Hepatocyte (in vitro differentiated cells): ENCODE data around the gene NSUN4. TPM values are rescaled to one million over a fixed set of nuclear protein-coding genes. Genes with fewer than 3 reads are reported as not detected.

Source experiments
- DNase-seq: peaks from one replicate; pipeline ENCODE4 v3.0.0-alpha.2; 2016; ENCODE audit warnings: low spot score
- H2AFZ ChIP-seq: fragments of 200-600 bp; sonication (generic); 2 replicates; pipeline ENCODE4 v1.6.0; 2016; ENCODE audit warnings: antibody characterized with exemption, mild to moderate bottlenecking
- H3K27ac ChIP-seq: fragments of 200-600 bp; sonication (generic); 2 replicates; pipeline ENCODE4 v1.5.1; 2016; ENCODE audit warnings: mild to moderate bottlenecking
- H3K27me3 ChIP-seq: fragments of 200-600 bp; sonication (generic); 2 replicates; pipeline ENCODE4 v1.6.1; 2016
- H3K36me3 ChIP-seq: fragments of 200-600 bp; sonication (generic); replicated peaks from 2 replicates; pipeline ENCODE4 v1.5.1; 2016; ENCODE audit warnings: low read depth; ENCODE audit not compliant: insufficient read depth
- H3K4me1 ChIP-seq: fragments of 200-600 bp; sonication (generic); 2 replicates; pipeline ENCODE4 v1.5.1; 2016; ENCODE audit warnings: mild to moderate bottlenecking, moderate library complexity; ENCODE audit not compliant: insufficient read depth
- H3K4me2 ChIP-seq: fragments of 200-600 bp; sonication (generic); 2 replicates; pipeline ENCODE4 v1.6.0; 2016
- H3K4me3 ChIP-seq: fragments of 200-600 bp; sonication (generic); 2 replicates; pipeline ENCODE4 v1.5.1; 2016; ENCODE audit warnings: mild to moderate bottlenecking
- H3K79me2 ChIP-seq: fragments of 200-600 bp; sonication (generic); 2 replicates; pipeline ENCODE4 v1.6.0; 2017; ENCODE audit warnings: mild to moderate bottlenecking
- H3K9me2 ChIP-seq: fragments of 200-600 bp; sonication (generic); replicated peaks from 2 replicates; pipeline ENCODE4 v1.6.0; 2017; ENCODE audit warnings: mild to moderate bottlenecking; ENCODE audit not compliant: insufficient read depth
- H3K9me3 ChIP-seq: fragments of 200-600 bp; sonication (generic); 2 replicates; pipeline ENCODE4 v1.5.1; 2016; ENCODE audit warnings: low read depth, mild to moderate bottlenecking
- H4K20me1 ChIP-seq: fragments of 200-600 bp; sonication (generic); 2 replicates; pipeline ENCODE4 v1.6.0; 2016; ENCODE audit warnings: mild to moderate bottlenecking; ENCODE audit not compliant: insufficient read depth, poor library complexity, severe bottlenecking
- EZH2 ChIP-seq: fragments of 200-600 bp; sonication (generic); IDR thresholded peaks from 2 replicates; pipeline ENCODE4 v1.6.1; 2016; ENCODE audit warnings: antibody characterized with exemption, mild to moderate bottlenecking, borderline replicate concordance
- EZH2phosphoT487 ChIP-seq: fragments of 200-600 bp; sonication (generic); IDR thresholded peaks from one replicate; pipeline ENCODE4 v1.6.1; 2018; ENCODE audit warnings: antibody characterized with exemption, mild to moderate bottlenecking, low read depth, moderate library complexity; ENCODE audit not compliant: unreplicated experiment, severe bottlenecking
- WGBS: methylation state at CpG from one replicate; pipeline ENCODE4 v1.1.6; 2016; ENCODE audit warnings: low lambda C conversion rate; ENCODE audit errors: missing lambda C conversion rate; 5-methylcytosine and 5-hydroxymethylcytosine counted together
- polyA plus RNA-seq: library from polyadenylated mRNA; unstranded; fragments of >200 nt; fragmentation: Nextera tagmentation; extraction: Ambion mirVana; gene quantifications from 2 replicates; pipeline ENCODE4 v1.2.1, GENCODE V29; 2016
- total RNA-seq: library from RNA; depleted of rRNA; stranded (reverse); fragments of >200 nt; gene quantifications from 2 replicates; pipeline ENCODE4 v1.2.3, GENCODE V29; 2014
- TF ChIP-seq, protein P1 (sequence below): fragments of 200-600 bp; sonication (generic); IDR thresholded peaks from 2 replicates; pipeline ENCODE4 v1.5.1; 2016; ENCODE audit warnings: antibody characterized with exemption, mild to moderate bottlenecking; ENCODE audit not compliant: poor library complexity

Gene NSUN4
- total and polyA plus RNA-seq, 2 experiments from 2014 or later = 20.5 to 21.2 TPM

DNA sequence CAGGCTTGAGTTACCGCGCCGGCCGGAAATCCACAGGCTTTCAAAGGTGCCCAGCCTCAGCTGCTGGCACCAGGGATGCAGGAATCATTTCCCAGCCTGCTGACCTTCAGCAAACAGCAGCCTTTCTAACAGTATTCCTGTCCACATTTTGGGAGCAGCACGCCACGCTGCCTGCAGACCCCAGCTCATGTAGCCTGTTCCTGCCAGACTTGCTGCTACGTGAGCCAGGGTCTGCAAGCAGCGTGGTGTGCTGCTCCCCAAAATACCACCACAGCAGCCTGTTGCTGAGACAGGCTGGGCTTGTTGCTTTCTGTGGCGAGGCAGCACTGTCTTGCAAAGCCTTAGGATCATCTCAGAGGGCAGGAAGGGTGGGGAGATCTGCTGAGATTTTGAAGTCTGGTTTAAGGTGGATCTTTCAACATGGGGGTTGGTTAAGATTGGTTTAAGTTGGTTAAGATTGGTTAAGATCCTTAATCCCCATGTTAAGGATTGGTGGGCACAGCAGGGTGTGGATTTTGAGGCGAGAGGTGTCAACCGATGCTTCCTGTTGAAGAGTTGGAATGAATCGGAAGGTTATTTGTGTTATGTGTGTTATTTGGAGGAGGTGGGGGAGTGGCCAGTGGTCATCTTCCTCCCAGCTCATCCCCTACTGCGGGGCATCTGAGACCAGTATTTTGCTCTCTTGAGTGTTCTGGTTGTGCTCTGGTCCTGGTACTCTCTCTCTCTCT lies 66.4 kb downstream of the NSUN4 start:
- H3K27ac ChIP-seq = no peak overlapping the region
- no peak for TF ChIP-seq EZH2phosphoT487
- TF ChIP-seq, protein P1, sequence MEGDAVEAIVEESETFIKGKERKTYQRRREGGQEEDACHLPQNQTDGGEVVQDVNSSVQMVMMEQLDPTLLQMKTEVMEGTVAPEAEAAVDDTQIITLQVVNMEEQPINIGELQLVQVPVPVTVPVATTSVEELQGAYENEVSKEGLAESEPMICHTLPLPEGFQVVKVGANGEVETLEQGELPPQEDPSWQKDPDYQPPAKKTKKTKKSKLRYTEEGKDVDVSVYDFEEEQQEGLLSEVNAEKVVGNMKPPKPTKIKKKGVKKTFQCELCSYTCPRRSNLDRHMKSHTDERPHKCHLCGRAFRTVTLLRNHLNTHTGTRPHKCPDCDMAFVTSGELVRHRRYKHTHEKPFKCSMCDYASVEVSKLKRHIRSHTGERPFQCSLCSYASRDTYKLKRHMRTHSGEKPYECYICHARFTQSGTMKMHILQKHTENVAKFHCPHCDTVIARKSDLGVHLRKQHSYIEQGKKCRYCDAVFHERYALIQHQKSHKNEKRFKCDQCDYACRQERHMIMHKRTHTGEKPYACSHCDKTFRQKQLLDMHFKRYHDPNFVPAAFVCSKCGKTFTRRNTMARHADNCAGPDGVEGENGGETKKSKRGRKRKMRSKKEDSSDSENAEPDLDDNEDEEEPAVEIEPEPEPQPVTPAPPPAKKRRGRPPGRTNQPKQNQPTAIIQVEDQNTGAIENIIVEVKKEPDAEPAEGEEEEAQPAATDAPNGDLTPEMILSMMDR = no peak
- TF ChIP-seq EZH2 = no peak
- peak overlapping the region; percentile 38 for H2AFZ ChIP-seq
- no peak overlapping the region for H3K4me3 ChIP-seq
- 56% methylated on average over 13 of the region's 13 CpGs for WGBS
- peaks cover 6% of the 10 kb centered on the region for H3K79me2 ChIP-seq
- H3K4me1 ChIP-seq = peaks cover 6% of the 10 kb centered on the region
- H3K9me2 ChIP-seq = no peaks in the 10 kb centered on the region
- no peaks in the 10 kb centered on the region for H3K36me3 ChIP-seq
- no peaks in the 10 kb centered on the region for H4K20me1 ChIP-seq
- H3K27me3 ChIP-seq = no peaks in the 10 kb centered on the region
- H3K9me3 ChIP-seq = no peaks in the 10 kb centered on the region
- H3K4me2 ChIP-seq = peak overlapping the region; percentile 71
- no peak for DNase-seq

DNA sequence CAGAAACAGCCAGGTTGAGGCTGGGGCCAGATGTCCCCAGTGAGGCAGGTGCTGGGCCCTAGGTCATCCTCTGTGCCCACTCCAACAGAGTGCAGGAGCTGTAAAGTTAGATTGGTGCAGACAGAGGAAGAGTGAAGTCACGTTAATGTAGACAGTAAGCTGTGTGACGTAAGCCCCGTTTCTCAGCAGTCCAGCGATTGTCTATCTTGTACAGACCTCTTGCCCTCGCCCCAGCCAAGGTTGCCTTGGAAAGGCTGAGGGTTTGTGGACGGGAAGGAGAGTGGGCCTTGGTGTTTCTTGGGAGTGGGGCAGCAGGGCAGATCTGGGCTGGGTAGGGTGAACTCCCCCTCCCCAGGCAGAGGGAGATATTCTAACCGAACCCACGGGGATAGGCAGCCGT lies 67.0 kb downstream of the NSUN4 start:
- H3K9me3 ChIP-seq = no peaks in the 10 kb centered on the region
- WGBS = 92% methylated on average over 9 of the region's 9 CpGs
- no peak for DNase-seq
- no peaks in the 10 kb centered on the region for H3K36me3 ChIP-seq
- no peak overlapping the region for H2AFZ ChIP-seq
- peaks cover 3% of the 10 kb centered on the region for H3K79me2 ChIP-seq
- no peak overlapping the region for H3K27ac ChIP-seq
- H3K4me2 ChIP-seq = no peak overlapping the region
- TF ChIP-seq EZH2 (no peak), EZH2phosphoT487 (no peak)
- TF ChIP-seq, protein P1 = no peak
- no peaks in the 10 kb centered on the region for H3K9me2 ChIP-seq
- H3K27me3 ChIP-seq = no peaks in the 10 kb centered on the region
- H3K4me1 ChIP-seq = peaks cover 6% of the 10 kb centered on the region
- no peaks in the 10 kb centered on the region for H4K20me1 ChIP-seq
- no peak overlapping the region for H3K4me3 ChIP-seq

DNA sequence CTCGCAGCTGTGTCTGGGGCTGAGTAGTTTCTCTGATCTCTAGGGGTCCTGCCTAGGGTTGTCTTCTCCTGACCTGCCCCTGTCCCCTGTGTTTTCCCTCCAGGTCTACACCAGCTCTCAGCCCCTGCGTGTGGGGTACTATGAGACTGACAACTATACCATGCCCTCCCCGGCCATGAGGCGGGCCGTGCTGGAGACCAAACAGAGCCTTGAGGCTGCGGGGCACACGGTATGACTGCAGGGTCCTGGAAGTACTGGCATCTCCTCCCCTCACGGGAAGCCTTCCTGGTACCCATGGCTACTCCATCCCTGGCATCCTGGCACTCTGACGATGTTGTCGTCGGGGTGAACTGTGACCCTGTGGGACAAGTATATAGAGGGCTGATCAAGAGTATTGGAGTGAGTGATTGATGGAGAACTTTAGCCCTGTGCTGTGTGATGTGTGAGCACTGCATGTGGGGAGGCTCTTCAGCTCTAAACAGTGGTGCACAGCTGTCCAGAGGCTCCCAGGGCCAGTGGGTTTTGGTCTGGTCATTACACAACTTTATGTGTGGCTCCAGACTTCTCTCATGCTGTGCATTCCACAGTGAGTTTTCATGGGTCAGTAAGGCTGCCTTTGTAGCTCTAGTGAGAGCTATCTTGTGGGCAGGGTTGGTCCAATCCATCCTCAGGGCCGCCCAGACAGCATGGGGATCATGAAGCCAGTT lies 67.9 kb downstream of the NSUN4 start:
- H3K4me1 ChIP-seq = peaks cover 6% of the 10 kb centered on the region
- H4K20me1 ChIP-seq = no peaks in the 10 kb centered on the region
- WGBS = 93% methylated on average over 12 of the region's 12 CpGs
- H3K36me3 ChIP-seq = no peaks in the 10 kb centered on the region
- no peaks in the 10 kb centered on the region for H3K9me2 ChIP-seq
- TF ChIP-seq, protein P1 = no peak
- TF ChIP-seq EZH2 = no peak
- TF ChIP-seq EZH2phosphoT487 = no peak
- no peaks in the 10 kb centered on the region for H3K27me3 ChIP-seq
- no peak overlapping the region for H3K4me2 ChIP-seq
- H3K9me3 ChIP-seq = no peaks in the 10 kb centered on the region
- no peak overlapping the region for H3K27ac ChIP-seq
- no peak overlapping the region for H3K4me3 ChIP-seq
- DNase-seq = no peak
- no peak overlapping the region for H2AFZ ChIP-seq
- no peaks in the 10 kb centered on the region for H3K79me2 ChIP-seq
